DMS153 (cell line): ENCODE data around the gene ANK2.
A peak's percentile ranks its signal among the peaks of the same experiment; 100 is the strongest.
"Not testable (repeated sequence)": the region's sequence is repeated elsewhere in the genome, so short reads cannot be mapped to it uniquely, and the experiment has no call there.

Experiments used
- DNase-seq: peaks from one replicate; lab custom pipeline; 2025; lab: John Stamatoyannopoulos, UW

The ANK2 gene

DNA sequence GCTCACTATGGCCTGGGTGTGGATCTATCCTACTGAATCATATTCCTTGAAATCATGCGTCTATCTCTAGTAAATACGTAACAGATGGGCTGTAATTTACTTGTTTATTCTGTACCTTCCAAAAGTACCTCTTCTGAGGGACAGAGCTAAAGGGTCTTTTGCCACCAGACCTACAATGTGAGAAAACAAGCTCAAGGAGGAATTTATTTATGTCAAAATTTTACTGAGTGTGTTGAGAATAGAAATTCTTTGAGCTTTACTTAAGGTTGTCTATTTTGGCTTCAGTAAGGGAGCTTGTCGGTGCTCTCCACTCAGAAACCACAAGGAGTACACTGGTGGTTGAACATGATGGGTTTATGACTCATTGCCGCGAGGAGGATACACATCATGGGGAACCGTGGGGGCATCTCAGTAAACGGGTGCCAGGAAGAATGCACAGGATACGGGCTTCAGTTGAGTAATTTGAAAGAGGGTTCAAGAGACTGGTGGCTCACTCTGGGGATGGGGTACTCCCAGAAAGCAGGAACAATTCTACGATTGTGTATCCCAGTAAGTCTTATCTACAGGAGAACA is 3.0 kb downstream of the ANK2 start:
- peak; percentile 54 for DNase-seq

DNA sequence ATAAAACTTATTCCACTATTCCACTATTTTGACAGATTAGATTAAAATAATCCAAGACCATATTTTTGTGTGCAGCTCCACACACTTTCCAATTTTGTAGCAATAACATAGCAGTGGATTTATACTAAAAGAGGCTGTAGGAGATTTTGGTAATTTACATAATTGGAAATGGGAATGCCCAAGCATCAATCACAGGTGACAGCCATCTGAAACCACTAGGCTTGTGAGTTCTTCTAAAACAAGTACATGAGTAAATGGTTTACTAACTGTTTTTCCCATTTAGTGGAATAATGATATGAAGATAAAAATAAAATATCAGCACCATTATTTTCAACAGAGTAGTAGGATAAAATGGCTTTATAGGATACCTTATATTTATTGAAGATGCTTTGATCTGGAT is 4.4 kb downstream of the ANK2 start:
- no peak for DNase-seq

DNA sequence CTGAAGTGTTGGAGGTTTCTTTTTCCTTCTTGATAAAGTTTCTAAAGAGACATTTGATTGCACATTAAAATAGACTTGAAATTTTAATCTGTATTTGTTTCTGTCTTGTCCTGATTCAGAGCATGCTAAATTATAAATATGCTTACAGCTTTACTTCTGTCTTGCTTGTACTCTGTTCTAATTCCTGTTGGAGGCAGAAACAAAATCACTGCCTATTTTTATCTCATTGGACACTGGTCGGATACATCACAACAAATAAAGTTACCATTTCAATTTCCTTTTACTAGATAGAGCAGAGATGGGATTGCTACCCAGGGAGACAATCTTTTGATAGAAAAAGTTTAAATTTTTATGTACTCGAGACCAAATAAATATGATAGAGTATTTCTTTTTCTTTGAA is 6.9 kb downstream of the ANK2 start:
- DNase-seq = no peak

DNA sequence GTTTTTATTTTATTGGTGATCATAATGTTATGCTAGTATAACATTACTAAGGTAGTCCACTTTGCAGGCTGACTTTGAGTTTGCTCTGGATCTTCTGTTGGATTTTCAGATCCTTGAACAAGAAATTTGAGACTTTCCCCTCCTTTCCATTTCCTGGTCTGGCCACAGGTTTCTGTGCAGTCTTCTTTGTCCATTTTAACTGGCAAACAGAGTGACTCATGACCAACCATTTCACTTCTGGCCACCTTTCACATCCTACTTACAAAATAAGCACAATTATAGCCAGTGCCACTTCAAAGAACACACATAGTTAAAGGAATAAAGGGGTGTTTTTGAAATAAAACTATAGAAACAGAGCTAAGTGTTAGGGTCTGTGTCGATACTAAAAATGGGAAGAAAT is 8.4 kb downstream of the ANK2 start:
- peak; percentile 90 for DNase-seq

DNA sequence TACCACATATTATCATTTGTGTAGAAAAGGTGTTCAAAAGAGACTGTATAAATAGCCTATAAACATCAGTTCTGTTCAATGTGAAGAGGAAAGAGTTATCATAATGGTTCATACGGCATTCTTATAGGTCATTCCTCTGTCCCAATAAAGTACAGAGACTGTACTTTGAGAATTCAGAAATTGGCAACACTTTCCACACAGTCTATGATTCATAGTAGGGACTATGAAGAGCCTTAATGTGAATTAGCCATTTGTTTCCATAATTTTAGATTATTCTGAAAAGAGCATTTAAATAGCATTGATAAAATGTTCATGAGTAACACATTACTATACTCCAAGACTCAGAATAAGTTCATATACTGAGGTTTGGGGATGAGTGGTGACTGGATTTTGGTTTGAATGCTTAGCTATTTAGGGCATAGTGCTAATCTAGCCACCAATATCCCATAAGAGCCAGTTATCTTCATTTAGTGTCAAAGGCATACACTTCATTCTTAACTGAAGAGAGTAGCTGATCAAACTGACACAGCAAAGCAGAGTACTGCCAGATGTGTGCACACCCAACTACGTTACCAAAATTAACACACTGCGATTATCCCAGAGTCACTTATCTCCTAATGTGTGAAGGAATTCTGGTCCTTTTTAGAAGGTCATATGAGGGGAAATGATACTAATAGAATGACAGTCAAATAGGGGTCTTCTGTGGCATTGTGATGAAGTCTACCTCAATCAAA is 10.2 kb downstream of the ANK2 start:
- DNase-seq = no peak

DNA sequence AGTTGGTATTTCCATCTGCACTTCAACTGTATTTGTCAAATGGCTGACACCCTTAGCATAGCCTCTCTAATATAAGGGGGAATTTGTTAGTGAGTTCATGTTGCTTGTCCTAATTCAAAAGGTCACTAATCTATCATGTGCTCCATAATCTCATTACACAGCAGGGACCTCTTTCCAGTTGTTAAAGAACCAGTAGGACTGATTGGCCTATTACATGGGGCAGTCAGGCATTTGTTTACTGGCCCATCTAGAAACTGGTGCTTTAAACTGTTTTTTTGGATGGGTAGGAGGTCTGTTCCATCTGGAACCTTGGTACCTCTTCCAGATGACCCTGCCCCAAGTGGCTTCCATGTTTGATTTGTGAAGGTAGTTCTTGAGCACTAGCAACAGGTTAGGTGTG is 11.4 kb downstream of the ANK2 start:
- DNase-seq = no peak

DNA sequence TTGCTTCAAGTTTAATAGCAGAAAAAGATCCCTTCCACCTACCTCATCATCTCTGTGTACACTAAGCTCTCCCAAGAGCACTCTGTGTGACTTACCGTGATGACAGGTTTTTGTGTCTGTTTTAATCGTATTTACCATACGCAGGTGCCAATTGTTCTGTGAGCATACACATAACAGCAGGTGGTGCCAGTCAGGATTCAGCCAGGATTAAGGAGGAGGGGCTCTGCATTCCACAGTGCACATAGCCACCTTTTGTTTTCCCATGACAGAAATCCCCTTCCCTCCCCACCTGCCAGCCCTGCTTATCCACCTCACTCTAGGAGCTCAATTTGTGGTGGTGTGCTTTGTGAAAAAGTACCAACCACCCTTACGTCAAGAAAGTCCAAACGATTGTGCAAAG is 14.8 kb downstream of the ANK2 start:
- DNase-seq = peak; percentile 99

DNA sequence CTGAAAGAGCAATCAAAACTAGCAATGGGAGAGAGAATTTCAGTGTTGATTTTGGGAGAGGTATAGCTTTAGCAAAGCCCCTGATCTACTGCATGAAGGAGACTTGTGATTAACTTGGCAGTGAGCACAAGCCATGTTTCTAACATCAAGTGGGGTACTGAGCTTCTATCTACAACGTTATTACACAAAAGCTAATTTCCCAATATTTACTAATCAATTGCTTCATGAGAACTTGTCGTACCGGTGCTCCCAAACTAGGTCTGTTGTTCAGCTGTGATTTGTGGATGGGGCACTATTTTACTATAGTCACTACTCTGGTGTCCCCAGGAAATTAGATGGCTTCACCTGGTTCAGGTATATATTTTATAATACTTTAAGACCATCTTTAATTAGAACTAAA is 16.2 kb downstream of the ANK2 start:
- no peak for DNase-seq

DNA sequence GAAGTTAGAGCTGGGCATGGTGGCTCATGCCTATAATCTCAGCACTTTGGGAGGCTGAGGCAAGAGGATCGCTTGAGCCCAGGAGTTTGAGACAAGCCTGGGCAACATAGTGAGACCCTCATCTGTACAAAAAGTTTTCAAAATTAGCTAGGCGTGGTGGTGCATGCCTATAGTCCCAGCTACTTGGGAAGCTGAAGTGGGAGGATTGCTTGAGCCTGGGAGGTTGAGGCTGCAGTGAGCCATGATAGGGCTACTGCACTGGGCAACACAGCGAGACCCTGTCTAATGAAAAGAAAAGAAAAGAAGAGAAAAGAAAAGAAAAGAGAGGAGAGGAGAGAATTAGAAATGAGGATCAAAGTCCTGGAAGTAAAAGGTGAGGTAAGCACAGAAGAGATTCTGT is 19.3 kb downstream of the ANK2 start:
- not testable (repeated sequence) for DNase-seq

DNA sequence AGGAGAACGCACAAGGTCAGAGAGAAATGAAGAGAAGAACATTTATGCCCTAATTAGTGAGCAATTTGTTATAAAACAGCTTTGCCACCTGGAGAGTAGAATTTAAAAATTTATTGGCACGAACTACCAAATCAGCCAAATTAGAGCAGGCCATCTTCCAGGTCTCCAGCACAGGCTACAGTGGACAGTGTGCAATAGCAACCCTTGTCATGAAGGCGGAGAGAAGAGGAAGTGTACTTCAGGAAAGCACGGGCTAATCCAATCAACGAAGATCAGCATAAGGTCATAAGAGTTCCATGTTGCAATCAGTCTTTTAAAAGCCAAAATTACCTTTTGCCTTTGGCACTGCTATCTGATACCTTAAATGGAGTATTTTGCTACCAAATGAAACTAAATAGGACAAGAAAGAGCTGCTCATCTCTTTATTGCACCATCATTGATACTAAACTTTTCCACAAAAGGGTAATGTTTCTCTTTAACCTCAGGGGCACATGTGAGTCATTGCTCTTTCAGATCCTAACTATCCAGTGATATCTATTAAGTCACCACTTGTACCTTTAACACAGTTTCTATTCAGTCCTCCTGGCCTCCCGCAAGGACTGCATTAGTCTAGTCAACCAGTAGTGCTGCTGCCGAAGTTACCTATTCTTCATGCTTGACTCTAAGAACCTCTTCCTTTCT is 19.9 kb downstream of the ANK2 start:
- no peak for DNase-seq

DNA sequence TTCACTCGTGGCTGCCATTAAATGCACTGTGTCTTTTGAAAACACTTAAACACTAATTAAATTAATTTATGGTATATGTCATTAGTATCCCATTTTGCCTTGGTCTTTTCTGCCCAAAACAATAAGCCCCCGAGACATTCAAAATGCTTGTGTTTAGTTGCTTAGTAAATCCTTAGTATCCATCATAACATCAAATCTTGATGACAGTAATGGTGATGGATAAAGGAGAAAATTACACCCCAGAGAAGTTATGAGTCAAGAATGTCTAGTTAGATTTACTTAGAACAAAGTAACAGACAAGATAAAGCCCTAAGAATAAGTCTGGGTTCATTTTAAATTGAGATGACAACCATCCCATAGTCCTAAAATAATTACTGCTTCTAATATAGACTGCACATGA is 21.3 kb downstream of the ANK2 start:
- no peak for DNase-seq

DNA sequence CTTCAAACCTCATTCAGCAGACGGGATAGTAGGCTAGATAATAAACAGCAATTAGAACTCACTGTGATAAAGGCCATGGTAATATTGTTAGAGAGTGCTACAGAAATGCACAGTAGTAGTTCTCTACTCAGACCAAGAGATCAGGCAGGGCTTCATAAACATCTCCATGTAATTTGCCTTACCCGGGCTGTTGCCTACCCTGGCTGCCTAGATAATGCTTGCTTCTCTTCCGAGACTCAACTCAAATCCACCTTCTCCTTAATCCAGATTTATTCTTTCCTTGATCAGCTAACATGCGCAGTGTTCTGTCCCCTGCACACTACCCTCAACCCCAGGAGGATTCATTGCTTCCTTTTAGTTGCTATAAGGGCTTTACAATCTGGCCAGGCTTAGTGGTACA is 21.8 kb downstream of the ANK2 start:
- DNase-seq = no peak

DNA sequence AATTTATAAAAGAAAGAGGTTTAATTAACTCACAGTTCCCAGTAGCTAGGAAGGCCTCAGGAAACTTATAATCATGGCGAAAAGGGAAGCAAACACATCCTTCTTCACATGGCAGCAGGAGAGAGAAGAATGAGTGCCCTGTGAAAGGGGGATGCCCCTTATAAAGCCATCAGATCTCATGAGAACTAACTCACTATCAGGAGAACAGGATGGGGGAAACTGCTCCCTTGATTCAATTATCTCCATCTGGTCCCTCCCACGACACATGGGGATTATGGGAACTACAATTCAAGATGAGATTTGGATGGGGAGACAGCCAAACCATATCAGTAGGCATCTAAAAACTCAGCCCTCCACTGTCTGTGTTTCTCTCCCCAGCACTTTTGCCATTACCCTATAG is 22.4 kb downstream of the ANK2 start:
- no peak for DNase-seq

DNA sequence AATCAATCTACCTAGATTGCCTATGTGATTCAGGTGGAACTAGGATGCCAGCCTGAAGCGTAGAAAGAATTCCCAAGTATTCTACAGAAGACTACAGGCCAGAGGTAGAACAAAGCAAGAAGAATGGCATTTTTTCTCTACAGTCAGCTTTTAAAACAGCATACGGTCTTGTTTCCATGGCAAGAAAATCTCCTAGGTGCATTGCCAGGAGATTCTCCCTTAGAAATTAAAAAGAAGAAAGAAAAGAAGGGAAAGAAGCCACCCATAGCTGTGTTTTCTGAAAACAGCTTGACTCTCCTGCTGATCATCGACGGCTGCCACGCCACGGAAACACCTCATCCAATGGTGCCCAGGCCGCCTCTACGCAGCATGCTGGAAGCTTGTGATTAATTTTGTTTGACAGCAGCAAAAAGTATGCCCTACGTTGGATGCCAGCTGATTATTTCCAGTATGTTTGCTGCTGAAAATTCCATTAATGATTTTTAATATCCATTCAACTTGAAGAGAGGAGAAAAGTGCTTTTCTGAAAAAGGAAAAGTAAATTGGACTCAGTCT is 24.1 kb downstream of the ANK2 start:
- no peak for DNase-seq

DNA sequence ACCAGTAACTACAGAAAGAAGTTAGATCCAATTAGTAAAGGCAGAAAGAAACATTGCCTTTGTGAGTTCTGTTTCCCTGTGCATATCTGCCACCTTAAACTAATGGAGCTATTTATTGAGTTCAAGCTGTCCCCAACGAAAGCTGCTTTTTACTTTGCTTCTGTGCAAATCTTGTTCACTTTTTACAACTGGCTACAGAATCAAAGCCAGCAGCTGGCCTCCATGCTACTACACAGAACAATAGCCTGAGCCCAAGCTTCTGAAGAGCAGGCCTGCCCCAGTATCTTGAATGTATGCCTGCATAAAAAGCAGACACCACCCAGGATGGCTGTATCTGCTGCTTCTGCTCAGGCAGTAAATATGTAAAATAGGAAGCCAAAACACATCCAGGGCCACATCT is 28.1 kb downstream of the ANK2 start:
- DNase-seq = no peak

DNA sequence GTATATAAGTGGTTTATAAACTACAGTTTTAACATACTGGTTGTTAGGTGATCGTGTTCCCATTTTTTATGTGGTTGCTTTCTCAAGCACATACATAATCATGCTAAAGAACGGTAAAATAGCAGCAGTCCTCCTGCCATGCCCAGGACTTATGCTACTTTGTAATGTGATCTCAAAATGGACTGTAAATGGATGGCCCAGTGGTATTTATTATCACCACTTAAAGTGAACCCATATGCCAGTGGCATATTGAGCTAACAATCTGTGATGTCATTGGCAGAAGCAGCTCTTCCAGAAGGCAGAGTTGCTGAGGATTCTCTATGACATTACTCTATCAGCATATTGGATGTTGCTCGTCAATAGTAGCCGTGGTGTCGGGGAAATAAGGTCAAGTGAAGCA is 28.6 kb downstream of the ANK2 start:
- DNase-seq = no peak

DNA sequence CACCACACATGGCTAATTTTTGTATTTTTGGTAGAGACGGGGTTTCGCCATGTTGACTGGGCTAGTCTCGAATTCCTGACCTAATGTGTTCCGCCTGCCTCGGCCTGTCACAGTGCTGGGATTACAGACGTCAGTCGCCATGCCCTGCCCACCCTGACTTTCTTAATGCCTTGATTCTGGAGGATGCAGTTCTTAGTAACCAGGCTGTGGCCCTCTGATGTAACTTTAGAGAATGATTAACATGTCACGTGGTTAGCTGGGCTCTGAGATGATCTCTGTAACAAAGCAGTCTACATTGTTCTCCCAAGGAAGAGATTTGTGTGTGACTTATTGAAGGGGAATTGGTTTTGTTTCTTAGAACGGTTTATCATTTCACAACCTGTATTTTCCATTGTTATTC is 30.6 kb downstream of the ANK2 start:
- no peak for DNase-seq

DNA sequence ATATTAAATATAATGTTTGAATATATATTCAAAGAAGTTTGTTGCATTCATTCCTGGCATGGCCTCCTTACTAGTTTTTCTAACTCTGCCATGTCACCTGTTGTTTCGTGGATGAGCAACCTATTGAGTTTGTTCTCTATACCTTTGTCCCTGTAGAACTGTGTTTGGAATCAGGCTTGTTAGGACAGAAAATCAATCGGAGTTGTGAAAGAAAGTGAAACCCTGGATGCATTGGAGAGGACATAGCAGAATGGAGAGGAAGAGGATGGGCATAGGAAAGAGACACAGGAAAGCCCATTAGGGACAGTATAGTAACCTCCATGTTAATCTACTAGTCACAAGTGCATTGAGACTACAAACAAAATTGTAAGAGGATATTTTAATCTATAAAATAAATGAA is 31.2 kb downstream of the ANK2 start:
- DNase-seq = no peak

DNA sequence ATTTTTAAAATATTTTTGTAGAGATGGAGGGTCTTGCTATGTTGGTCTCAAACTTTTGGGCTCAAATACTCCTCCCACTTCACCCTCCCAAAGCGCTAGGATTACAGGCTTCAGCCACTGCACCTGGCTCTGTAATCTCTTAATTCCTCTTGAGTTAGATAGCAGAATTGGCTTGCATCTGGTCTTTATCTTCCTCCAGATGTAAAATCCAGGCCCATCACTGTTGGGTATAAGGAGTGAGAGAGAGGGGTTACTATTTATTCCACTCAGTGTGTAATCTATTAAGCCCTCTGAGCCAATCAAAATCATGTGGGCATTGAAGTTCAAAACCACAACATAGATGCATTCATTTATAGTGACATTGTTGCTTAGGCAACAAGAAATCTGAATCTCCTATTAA is 33.9 kb downstream of the ANK2 start:
- DNase-seq = no peak

DNA sequence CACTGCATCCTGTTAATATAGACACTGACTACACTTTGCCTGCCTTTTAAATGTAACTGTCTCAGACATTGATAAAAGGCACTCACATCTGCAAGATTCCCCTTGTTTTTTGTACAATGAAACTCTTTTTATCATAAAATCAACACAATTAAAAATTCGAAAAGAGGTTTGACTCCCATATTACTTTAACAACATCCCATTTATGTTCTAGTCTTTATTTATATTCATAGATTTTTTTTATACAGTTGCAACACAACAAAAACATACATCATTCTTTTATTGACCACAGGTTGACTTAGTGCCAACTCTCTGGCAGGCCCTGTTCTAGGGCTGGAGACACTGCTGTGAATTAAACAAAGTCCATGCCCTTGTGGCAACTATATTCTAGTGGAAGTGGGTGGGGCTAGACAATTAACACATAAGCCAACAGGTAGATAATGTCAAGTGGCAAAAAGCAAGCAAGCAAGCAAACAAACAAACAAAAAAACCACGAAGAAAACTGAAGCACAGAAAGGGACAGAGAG is 36.8 kb downstream of the ANK2 start:
- DNase-seq = peak; percentile 17

DNA sequence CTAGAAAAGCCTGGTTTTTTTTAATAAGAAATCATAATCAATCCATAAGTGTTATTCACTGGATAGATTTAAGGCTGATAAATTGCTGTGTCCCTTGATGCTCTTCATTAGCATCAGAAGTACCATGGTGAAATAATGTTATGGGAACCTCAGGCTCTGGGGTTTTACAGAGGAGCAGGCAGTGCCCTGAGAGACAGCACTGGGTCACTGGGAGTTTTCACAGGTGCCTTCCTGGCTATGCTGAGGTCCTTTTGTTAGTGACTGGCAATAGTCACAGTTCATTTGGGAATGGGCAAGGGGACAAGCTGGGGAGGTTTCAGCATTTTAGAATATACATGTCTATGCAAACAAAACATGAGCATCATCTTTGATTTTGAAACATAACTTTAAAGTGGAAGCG is 38.6 kb downstream of the ANK2 start:
- DNase-seq = no peak

DNA sequence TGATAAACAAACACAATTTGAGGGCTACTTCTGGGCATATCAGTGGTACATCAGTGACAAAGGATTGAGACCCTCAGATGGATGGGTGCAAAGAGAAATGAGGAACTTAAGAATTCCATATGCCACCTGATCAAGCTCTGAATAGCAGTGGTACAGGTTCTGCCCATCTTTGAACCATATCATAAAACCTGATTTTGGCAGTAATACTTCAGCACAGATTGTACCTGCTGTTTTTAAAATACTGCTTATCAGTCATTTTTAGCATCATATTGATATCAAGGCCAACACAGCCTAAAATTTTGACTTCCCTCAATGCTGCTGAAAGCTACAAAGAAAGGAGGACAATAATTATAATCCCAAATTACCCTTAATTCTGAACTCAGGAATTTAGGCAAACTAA is 41.5 kb downstream of the ANK2 start:
- no peak for DNase-seq

DNA sequence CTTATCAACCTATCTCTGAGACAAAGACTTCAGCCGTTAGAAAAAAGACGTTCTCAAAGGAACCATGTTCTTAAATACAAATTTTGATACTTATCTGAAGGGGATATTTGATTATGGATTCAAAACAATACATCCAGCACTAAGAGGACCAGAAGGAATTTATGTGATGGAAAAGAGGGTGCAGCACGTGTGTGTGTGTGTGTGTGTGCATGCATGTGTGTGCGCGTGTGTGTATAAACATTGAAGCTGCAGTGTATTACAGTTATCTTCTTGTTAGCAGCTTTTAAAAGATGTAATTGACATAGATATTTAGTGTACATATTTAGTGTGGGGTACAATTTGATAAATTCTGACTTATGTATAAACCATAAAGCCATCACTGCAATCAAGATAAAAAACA is 44.9 kb downstream of the ANK2 start:
- DNase-seq = no peak
